ENCODE data around the gene SMYD3.

GRCh38 chr1:245809361-245809760 lies 697.7 kb downstream of the SMYD3 start:
- TF ChIP-seq GMEB1 (CRISPR knock-in tag; IDR thresholded peaks at IDR 0.05) (no peak), POLR2A (conservative IDR thresholded peaks at IDR 0.05) (no peak), CEBPB (tag; IDR thresholded peaks at IDR 0.05) (no peak), MTA2 (IDR thresholded peaks at IDR 0.05; ENCODE audit: low read depth) (no peak)
- TF ChIP-seq, protein P1, sequence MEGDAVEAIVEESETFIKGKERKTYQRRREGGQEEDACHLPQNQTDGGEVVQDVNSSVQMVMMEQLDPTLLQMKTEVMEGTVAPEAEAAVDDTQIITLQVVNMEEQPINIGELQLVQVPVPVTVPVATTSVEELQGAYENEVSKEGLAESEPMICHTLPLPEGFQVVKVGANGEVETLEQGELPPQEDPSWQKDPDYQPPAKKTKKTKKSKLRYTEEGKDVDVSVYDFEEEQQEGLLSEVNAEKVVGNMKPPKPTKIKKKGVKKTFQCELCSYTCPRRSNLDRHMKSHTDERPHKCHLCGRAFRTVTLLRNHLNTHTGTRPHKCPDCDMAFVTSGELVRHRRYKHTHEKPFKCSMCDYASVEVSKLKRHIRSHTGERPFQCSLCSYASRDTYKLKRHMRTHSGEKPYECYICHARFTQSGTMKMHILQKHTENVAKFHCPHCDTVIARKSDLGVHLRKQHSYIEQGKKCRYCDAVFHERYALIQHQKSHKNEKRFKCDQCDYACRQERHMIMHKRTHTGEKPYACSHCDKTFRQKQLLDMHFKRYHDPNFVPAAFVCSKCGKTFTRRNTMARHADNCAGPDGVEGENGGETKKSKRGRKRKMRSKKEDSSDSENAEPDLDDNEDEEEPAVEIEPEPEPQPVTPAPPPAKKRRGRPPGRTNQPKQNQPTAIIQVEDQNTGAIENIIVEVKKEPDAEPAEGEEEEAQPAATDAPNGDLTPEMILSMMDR (IDR thresholded peaks at IDR 0.05 in 2 of 3, conservative IDR thresholded peaks at IDR 0.05 in 1 of 3; ENCODE audit: insufficient read depth in 2 of 3, low read depth in 1 of 3, low read length in 3 of 3): no peak

Measured in K562 (cell line).